ENCODE measurements around the gene PDGFD.

Gene PDGFD

DNA sequence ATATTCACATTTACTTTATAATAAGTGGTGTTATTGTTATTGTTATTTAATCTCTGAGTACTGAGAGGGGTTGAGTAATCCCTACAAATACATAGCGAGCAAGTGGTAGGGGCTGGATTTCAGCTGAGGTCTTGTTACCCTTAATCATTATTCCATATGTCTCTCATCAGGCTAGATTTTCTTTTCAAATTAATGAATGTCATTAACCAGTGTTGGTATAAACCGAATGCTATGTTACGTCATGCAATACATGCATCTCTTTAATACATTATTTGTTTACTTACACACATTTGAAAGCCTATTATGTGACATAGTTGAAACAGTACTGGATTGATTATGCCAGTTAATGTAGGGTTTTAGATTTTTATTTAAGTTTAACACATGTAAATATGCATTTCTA, 18.9 kb downstream of the PDGFD start:
- DNase-seq (ENCODE audit: low read depth) = no peak

- DNase-seq (ENCODE audit: low read depth) = no peak
Observed at GRCh38 chr11:104142698-104143097, 21.2 kb downstream of the PDGFD start.

DNA sequence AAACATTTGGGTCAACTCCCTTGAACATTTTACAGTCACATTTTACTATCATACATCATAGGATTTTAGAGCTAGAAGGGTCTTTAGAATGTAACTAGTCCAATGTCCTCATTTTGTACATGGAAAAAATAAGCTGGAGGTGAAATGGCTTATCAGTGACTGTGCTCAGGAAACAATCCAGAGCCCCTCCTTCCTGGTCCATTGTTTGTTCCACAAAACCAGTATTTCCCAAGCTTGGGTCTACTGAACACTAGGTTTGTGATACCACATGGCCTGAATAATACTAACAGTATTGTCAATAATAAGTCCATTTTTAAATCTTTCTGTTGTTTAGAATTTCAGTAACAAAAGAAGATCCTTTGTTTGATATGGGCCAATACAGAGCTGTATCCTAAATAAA, 27.1 kb downstream of the PDGFD start:
- DNase-seq (ENCODE audit: low read depth) = no peak

DNA sequence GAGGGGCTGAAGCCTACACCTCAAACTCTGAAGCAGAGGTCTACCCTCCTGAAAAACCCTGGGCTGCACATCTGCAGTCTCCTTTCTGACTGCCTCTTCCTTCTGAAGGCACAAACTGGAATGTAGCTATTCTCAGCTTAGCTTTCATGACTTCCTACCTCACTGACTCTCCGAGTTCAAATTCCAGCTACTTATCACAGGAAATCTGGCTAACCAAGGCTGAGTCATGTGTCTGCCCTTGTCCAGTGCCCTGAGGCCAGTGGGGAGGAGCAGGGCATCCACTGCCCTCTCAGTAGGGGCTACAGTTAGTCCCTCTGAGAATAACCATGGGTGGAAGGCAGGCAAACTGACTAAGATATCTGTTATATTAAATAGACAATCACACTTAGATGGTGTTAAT, 29.2 kb downstream of the PDGFD start:
- no peak for DNase-seq (ENCODE audit: low read depth)

GRCh38 chr11:104130161-104130560, 33.8 kb downstream of the PDGFD start:
- no peak for DNase-seq (ENCODE audit: low read depth)

GRCh38 chr11:104129145-104129544, 34.8 kb downstream of the PDGFD start:
- DNase-seq (ENCODE audit: low read depth) = no peak

GRCh38 chr11:104127828-104128227, 36.1 kb downstream of the PDGFD start:
- DNase-seq (ENCODE audit: low read depth) = no peak

DNA sequence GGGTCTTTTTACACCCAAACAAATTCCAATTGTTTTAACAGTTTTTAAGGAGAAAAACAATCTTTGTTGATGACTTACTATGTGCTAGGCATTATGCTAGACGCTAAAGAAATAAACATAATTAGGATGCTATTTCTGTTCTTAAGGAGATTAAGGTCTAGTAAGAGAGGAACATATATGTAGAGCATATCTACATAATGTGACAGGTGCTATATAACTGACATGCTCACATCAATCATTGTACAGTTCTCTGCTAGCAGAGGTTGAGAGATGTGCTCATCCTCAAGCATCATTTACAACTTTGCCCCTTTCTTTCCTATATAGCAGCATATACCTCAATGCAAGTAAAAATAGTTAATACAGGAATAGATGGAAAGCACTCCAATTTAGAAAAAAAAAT, 37.5 kb downstream of the PDGFD start:
- no peak for DNase-seq (ENCODE audit: low read depth)

- DNase-seq (ENCODE audit: low read depth) = no peak
Observed at GRCh38 chr11:104124979-104125378, 39.0 kb downstream of the PDGFD start.

GRCh38 chr11:104122836-104123235, 41.1 kb downstream of the PDGFD start:
- no peak for DNase-seq (ENCODE audit: low read depth)

DNA sequence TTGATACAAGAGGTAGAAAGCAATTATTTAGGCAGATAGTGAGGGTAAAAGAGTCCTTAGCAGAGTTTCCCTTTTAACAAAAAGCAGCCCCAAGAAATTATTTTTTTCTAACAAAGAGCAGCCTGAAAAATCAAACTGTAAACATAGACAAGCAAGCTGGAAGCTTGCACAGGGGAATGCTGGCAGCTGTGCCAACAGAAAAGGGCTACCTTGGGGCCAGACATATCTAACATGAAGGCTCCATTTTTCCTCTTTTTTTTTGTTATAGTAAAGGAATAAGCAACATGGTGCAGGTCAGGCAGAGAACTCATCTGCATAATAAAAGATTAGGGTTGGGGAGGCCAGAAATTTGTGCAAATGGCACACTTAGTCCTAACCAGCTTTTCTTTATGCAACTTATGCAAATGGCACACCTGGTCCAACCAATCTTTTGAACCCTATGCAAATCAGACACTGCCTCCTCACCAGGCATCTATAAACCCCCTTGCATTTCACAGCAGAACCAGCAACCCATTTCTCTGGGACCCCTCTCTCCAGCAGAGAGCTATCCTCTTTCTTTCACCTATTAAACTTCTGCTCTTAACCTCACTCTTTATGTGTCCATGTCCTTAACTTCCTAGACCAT, 41.8 kb downstream of the PDGFD start:
- DNase-seq (ENCODE audit: low read depth) = no peak

DNA sequence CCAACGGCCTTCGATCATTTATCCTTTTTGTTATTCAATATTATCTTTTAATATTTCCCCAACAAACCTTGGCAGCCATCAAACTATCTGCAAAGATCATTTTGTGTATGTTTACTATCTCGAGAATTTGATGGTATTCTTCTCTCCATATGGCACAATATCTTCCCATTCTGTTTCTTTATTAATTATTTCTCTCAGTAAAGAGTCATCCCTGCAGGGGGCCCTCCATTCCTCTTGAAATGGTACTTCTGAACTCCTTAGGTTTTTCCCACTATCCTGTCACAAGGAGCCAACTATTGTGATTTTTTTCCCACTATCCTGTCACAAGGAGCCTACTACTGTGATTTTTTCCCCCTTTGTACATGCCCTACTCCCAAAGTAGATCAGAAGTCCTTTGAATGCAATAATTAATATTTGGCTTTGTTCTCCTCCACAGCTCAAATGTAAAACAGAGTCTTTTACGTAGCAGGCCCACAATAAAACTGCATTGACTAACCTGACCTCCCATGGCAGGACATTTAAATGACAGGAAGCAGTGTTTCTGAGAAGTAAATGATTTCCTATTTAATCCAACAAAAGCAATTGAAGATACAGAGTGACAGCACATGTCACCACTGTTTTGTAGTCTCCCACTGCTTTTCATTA, 43.3 kb downstream of the PDGFD start:
- DNase-seq (ENCODE audit: low read depth) = no peak

- DNase-seq (ENCODE audit: low read depth) = no peak
Observed at GRCh38 chr11:104118105-104118744, 45.7 kb downstream of the PDGFD start.

- DNase-seq (ENCODE audit: low read depth) = no peak
Observed at GRCh38 chr11:104113541-104113940, 50.4 kb downstream of the PDGFD start.

DNA sequence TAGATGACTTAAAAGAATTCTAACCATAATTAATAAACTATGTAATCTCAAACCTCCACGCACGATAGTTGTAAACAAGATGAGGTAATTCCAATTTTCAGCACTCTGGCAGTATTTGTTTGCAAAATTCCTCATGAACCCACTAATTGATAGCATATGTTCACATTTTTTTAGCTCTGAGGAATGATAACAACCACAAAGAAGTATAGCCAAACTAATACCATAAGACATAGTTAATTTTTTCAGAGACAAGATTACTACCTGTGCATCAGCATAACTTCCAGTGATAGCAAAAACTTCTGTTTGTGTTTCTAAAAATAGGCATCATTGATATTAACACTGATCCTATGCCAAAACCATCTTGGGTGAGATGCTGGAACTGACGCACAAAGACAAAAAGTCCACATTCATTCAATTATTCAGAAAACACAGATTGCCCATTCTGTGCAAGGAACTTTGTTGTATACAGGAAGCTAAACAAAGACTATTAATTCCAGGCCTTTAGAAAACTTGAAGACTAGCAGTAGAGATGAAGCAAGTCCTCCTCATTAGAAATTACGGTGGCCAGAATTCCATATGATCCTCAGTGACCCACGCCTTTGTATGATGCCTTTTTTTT, 57.7 kb downstream of the PDGFD start:
- DNase-seq (ENCODE audit: low read depth) = no peak

- no peak for DNase-seq (ENCODE audit: low read depth)
Observed at GRCh38 chr11:104105155-104105554, 58.8 kb downstream of the PDGFD start.

- DNase-seq (ENCODE audit: low read depth) = no peak
Observed at GRCh38 chr11:104104664-104105063, 59.3 kb downstream of the PDGFD start.

- no peak for DNase-seq (ENCODE audit: low read depth)
Observed at GRCh38 chr11:104104201-104104600, 59.7 kb downstream of the PDGFD start.

GRCh38 chr11:104098555-104098954, 65.4 kb downstream of the PDGFD start:
- DNase-seq (ENCODE audit: low read depth) = no peak

- no peak for DNase-seq (ENCODE audit: low read depth)
Observed at GRCh38 chr11:104098132-104098531, 65.8 kb downstream of the PDGFD start.

DNA sequence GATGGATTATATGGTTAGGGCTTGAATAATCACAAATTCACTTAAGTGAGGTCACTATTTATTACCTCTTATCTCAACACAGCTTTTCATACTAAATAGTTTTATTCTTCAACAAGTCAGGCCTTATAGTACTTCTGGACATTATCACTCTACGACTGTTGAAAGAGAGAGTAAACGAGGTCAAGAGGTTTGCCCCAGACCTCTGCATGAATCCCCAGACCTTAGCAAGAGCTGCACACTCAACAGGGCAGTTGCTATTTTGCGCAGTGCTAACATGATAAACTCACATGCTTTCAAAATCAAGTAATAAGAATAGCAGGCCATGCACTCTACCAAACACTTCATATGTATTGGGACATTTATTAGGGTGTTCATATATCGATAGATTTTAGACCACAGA, 67.0 kb downstream of the PDGFD start:
- DNase-seq (ENCODE audit: low read depth) = no peak

DNA sequence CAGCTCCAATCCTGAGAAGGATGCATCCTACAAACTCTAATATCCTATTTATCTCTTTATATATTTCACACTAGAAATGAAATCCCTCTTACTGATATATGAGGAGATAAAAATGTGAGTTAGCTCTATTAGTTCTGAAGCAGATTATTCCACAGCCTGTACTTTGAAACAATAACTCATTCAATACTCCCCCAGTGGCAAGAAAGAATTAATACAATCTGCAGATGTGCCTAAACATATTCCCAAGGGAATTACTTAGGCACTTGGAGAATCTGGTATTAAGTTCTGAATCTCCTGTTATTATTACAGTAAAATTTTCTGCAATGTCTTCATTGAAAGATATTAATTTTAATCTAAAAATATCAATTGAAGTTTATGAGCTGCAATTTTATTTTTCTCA, 68.2 kb downstream of the PDGFD start:
- DNase-seq (ENCODE audit: low read depth) = no peak

DNA sequence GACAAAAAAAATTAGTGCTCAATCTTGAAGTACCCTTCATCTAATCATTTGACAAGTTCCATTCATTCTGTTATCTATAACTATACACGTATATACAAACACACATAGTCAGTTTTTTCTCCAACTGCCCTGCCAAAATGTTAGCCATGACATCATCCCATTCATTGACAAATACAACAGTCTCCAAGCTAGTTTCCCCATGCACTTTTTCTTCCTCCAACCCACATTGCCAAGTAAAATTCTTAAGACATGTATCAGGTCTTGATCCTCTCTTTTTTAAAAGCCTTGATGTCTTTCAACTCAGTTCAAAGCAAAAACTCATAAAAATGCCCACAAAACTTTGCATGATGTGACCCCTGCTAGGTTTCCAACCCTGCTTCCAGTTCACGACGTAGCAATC, 69.4 kb downstream of the PDGFD start:
- no peak for DNase-seq (ENCODE audit: low read depth)
